NCI-H2107 treated with DMSO at 0.1 percent for 48 hours (cell line): ENCODE results near the gene FAM89B.
"Not testable (repeated sequence)": the region's sequence is repeated elsewhere in the genome, so short reads cannot be mapped to it uniquely, and the experiment has no call there.

Experiments used
- DNase-seq: peaks from one replicate; lab custom pipeline; 2025; ENCODE audit not compliant: unreplicated experiment; lab: John Stamatoyannopoulos, UW

Gene FAM89B

GRCh38 chr11:65572356-65573051, at the start of gene FAM89B:
TSS of gene FAM89B (plus strand) at chr11:65572538. CDS start at chr11:65572670, 132 bp downstream.
- DNase-seq: peak; percentile 63

- DNase-seq: not testable (repeated sequence)
Observed at GRCh38 chr11:65522718-65523630, 49.4 kb upstream of the FAM89B start.

- not testable (repeated sequence) for DNase-seq
Observed at GRCh38 chr11:65523631-65523968, 48.7 kb upstream of the FAM89B start.

GRCh38 chr11:65524014-65524740, 48.2 kb upstream of the FAM89B start:
- DNase-seq: no peak

- peak; percentile 68 for DNase-seq
Observed at GRCh38 chr11:65524741-65525545, 47.4 kb upstream of the FAM89B start, which contains the start of gene SCYL1. TSS of gene SCYL1 (plus strand) at chr11:65525083. CDS start at chr11:65525154, 71 bp downstream.

- no peak for DNase-seq
Observed at GRCh38 chr11:65525546-65526480, 46.5 kb upstream of the FAM89B start.

- no peak for DNase-seq
Observed at GRCh38 chr11:65526744-65527143, 45.6 kb upstream of the FAM89B start.

- no peak for DNase-seq
Observed at GRCh38 chr11:65528819-65529350, 43.5 kb upstream of the FAM89B start.

GRCh38 chr11:65529475-65530156, 42.7 kb upstream of the FAM89B start:
- no peak for DNase-seq

- DNase-seq: no peak
Observed at GRCh38 chr11:65530157-65530496, 42.2 kb upstream of the FAM89B start.

- no peak for DNase-seq
Observed at GRCh38 chr11:65532388-65533064, 39.8 kb upstream of the FAM89B start.

- no peak for DNase-seq
Observed at GRCh38 chr11:65535102-65535501, 37.2 kb upstream of the FAM89B start.

- no peak for DNase-seq
Observed at GRCh38 chr11:65536412-65537295, 35.7 kb upstream of the FAM89B start.

GRCh38 chr11:65537296-65537597, 35.1 kb upstream of the FAM89B start:
- DNase-seq: no peak

- DNase-seq: no peak
Observed at GRCh38 chr11:65537620-65538231, 34.6 kb upstream of the FAM89B start.

- DNase-seq: no peak
Observed at GRCh38 chr11:65538232-65538914, 34.0 kb upstream of the FAM89B start.
